ENCODE data around the gene OR51T1. TPM values are rescaled to one million over a fixed set of nuclear protein-coding genes. Genes with fewer than 3 reads are reported as not detected.

OR51T1 gene
- total RNA-seq, 1 donor from 2014 or later: not detected

DNA sequence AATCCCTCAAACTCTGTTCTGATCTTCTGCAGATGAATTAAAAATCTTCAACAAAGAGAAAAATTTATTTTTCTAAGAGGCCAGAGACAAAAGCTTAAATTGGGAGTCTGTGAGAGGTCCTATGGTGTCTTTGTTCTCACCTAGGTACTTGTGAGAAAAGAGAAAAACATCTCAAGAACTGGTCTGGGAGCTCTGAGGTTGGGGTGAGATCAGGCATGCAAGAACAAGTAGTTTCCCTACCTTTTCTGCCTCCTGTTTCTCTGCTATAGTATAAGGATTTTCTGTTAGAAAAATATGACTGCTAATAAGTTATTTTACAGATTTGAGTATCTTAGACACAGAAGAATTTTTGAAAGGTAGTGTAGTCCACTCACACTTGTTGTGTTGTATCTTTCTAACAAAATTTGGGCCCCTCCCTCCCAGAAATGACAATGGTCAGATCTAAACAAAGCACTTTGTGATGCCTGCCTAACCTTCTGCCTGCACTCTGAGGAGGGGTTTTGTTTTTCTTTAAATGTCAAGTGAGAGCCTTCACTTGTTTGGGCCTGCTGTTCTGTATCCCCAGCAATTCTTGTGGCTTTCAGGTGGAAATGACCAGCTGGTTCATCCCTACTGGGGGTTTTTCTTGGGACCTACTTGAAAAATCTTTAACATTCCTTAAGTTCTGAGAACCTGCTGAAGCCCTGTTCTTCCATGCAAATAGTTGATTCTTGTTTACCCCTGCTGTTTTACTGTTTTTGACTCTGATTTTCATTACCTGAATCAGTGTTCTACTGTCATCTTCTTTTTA lies 19.1 kb upstream of the OR51T1 start:
- DNase-seq (no peak), ATAC-seq (ENCODE audit: low read depth) (no peak)
- Mint-ChIP-seq H3K4me3 (no peak overlapping the region), H3K36me3 (ENCODE audit: low read depth) (no peaks in the 10 kb centered on the region), H3K9me3 (no peaks in the 10 kb centered on the region), H3K4me1 (no peaks in the 10 kb centered on the region), H3K27ac (no peak overlapping the region), H3K27me3 (no peaks in the 10 kb centered on the region)
- TF ChIP-seq, protein P1, sequence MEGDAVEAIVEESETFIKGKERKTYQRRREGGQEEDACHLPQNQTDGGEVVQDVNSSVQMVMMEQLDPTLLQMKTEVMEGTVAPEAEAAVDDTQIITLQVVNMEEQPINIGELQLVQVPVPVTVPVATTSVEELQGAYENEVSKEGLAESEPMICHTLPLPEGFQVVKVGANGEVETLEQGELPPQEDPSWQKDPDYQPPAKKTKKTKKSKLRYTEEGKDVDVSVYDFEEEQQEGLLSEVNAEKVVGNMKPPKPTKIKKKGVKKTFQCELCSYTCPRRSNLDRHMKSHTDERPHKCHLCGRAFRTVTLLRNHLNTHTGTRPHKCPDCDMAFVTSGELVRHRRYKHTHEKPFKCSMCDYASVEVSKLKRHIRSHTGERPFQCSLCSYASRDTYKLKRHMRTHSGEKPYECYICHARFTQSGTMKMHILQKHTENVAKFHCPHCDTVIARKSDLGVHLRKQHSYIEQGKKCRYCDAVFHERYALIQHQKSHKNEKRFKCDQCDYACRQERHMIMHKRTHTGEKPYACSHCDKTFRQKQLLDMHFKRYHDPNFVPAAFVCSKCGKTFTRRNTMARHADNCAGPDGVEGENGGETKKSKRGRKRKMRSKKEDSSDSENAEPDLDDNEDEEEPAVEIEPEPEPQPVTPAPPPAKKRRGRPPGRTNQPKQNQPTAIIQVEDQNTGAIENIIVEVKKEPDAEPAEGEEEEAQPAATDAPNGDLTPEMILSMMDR (IDR thresholded peaks at IDR 0.05): no peak
- ChIA-PET POLR2A (no interaction called here), CTCF (no interaction called here)
- intact Hi-C loops (cut with micrococcal nuclease): no loop called here

DNA sequence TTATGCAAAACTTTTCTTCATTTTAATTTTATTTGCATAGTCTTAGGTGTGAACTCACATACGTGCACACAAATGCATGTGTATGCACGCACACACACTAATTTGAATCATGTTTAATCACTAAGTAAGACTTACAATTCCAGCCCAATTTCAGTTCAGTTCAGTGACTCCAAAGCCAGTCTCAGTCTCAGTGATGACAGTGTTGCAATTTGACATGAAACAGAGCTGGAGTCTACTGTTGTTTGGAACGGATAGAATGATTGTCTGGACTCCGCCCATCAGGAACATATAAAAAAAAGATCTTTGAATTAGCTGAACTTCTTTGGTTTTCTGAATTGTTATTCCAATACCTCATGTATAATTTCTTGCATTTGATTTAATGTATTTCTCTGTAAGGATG lies 17.8 kb upstream of the OR51T1 start:
- no peaks in the 10 kb centered on the region for H3K27me3 Mint-ChIP-seq
- intact Hi-C loops (cut with micrococcal nuclease): no loop called here
- no peak overlapping the region for H3K4me3 Mint-ChIP-seq
- TF ChIP-seq, protein P1 (IDR thresholded peaks at IDR 0.05): no peak
- no peaks in the 10 kb centered on the region for H3K36me3 Mint-ChIP-seq (ENCODE audit: low read depth)
- H3K4me1 Mint-ChIP-seq: no peaks in the 10 kb centered on the region
- no peaks in the 10 kb centered on the region for H3K9me3 Mint-ChIP-seq
- ATAC-seq (ENCODE audit: low read depth) (no peak), DNase-seq (no peak)
- CTCF ChIA-PET: no interaction called here
- no peak overlapping the region for H3K27ac Mint-ChIP-seq
- POLR2A ChIA-PET: no interaction called here

DNA sequence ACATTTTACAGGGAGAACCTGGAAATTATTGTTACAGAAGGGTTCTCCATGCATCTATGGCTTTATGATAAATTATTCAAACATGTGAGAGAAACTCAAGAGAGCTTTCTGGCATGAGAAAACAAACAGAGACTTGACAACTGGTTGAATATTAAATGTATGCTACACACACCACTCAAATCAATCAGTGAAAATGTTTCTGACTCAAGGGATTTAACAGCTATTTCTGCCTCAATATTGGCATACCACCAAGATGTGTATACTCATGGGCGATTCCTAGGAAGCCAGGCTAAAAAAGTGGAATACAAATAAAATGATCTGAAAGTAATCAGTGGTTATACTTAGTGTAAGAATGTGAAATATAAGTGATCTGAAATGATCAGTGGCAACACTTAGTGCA lies 15.8 kb upstream of the OR51T1 start:
- ATAC-seq (ENCODE audit: low read depth) (no peak), DNase-seq (no peak)
- Mint-ChIP-seq H3K27ac (no peak overlapping the region), H3K36me3 (ENCODE audit: low read depth) (no peaks in the 10 kb centered on the region), H3K27me3 (no peaks in the 10 kb centered on the region), H3K4me3 (no peak overlapping the region), H3K9me3 (no peaks in the 10 kb centered on the region), H3K4me1 (no peaks in the 10 kb centered on the region)
- intact Hi-C loops (cut with micrococcal nuclease): no loop called here
- TF ChIP-seq, protein P1 (IDR thresholded peaks at IDR 0.05): no peak
- POLR2A ChIA-PET: no interaction called here
- CTCF ChIA-PET: no interaction called here

DNA sequence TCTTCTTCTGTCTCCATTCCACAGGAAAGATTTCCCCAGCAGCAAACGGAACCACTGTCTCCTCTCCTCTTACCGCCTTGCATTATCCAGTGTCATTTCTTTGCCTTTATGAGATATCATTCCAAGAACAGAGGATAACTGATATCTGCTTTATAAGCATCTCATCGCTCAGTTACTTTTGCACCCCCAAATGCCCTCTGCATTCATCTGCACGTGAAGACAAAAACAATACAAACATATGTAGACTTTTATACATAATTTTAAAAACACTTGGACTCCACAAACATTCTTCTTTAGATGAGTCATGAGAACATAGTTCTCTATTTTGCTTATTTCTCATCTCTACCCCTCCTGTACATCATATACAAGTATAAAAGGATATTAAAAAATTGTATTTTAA lies 512 bp upstream of the OR51T1 start:
- Mint-ChIP-seq H3K27ac (no peak overlapping the region), H3K36me3 (ENCODE audit: low read depth) (no peaks in the 10 kb centered on the region), H3K9me3 (no peaks in the 10 kb centered on the region), H3K27me3 (no peaks in the 10 kb centered on the region), H3K4me1 (peaks cover 3% of the 10 kb centered on the region), H3K4me3 (no peak overlapping the region)
- ATAC-seq (ENCODE audit: low read depth) (no peak), DNase-seq (no peak)
- TF ChIP-seq, protein P1 (IDR thresholded peaks at IDR 0.05): no peak
- ChIA-PET POLR2A (no interaction called here), CTCF (no interaction called here)
- intact Hi-C loops (cut with micrococcal nuclease): no loop called here

DNA sequence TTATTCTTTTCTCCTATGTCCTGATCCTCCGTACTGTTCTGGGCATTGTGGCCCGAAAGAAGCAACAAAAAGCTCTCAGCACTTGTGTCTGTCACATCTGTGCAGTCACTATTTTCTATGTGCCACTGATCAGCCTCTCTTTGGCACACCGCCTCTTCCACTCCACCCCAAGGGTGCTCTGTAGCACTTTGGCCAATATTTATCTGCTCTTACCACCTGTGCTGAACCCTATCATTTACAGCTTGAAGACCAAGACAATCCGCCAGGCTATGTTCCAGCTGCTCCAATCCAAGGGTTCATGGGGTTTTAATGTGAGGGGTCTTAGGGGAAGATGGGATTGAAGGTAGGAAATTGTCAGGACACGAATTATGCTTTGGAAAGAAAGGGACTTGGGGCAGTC lies 843 bp downstream of the OR51T1 start:
- TF ChIP-seq, protein P1 (IDR thresholded peaks at IDR 0.05): no peak
- H3K4me1 Mint-ChIP-seq: no peaks in the 10 kb centered on the region
- no peaks in the 10 kb centered on the region for H3K9me3 Mint-ChIP-seq
- no peak overlapping the region for H3K27ac Mint-ChIP-seq
- no peak for ATAC-seq (ENCODE audit: low read depth)
- H3K27me3 Mint-ChIP-seq: no peaks in the 10 kb centered on the region
- H3K36me3 Mint-ChIP-seq (ENCODE audit: low read depth): no peaks in the 10 kb centered on the region
- intact Hi-C loops (cut with micrococcal nuclease): no loop called here
- ChIA-PET CTCF (no interaction called here), POLR2A (no interaction called here)
- DNase-seq: no peak
- H3K4me3 Mint-ChIP-seq: no peak overlapping the region

Data from activated B cell treated with CpG ODN at 0.5 μM for 24 hours (primary cell).